OCI-LY7 (cell line): ENCODE measurements around the gene APOL3.

Source experiments
- CTCF ChIP-seq: fragments of 200-600 bp; sonication (generic); conservative IDR thresholded peaks from 2 replicates; pipeline ENCODE4 v1.5.1; 2014; ENCODE audit warnings: mild to moderate bottlenecking, antibody characterized with exemption, low read length, moderate library complexity, mixed read lengths
- EZH2phosphoT487 ChIP-seq: fragments of 200-600 bp; sonication (generic); IDR thresholded peaks from 2 replicates; pipeline ENCODE4 v1.6.1; 2018; ENCODE audit warnings: low read depth, borderline replicate concordance, mild to moderate bottlenecking, mixed run types, antibody characterized with exemption, low read length, moderate library complexity, mixed read lengths

- TF ChIP-seq CTCF = no peak
- no peak for TF ChIP-seq EZH2phosphoT487
These were observed 25.1 kb downstream of the APOL3 start for GRCh38 chr22:36135306-36135980.
